SK-N-MC (cell line): ENCODE data around the gene HSD11B2.

Experiments
- DNase-seq: peaks from one replicate; pipeline ENCODE4 v3.0.0-alpha.2; 2011; ENCODE audit warnings: low read depth, low spot score
- H3K27ac ChIP-seq: fragments of 200-600 bp; sonication (generic); 2 replicates; pipeline ENCODE4 v1.5.1; 2016; ENCODE audit warnings: mixed run types
- H3K36me3 ChIP-seq: fragments of 200-600 bp; sonication (generic); 2 replicates; pipeline ENCODE4 v1.6.1; 2017; ENCODE audit warnings: antibody characterized with exemption, low read length, mixed read lengths; ENCODE audit not compliant: insufficient read depth
- H3K4me3 ChIP-seq: fragments of 200-600 bp; sonication (generic); 2 replicates; pipeline ENCODE4 v1.5.1; 2016
- H3K9ac ChIP-seq: fragments of 200-600 bp; sonication (generic); 2 replicates; pipeline ENCODE4 v1.8.0; 2017; ENCODE audit warnings: mixed run types, mixed read lengths; ENCODE audit not compliant: insufficient read length
- H3K9me3 ChIP-seq: fragments of 200-600 bp; sonication (generic); 2 replicates; pipeline ENCODE4 v1.6.1; 2017; ENCODE audit warnings: low read depth, mild to moderate bottlenecking, antibody characterized with exemption, low read length, moderate library complexity, mixed read lengths
- EZH2 ChIP-seq: fragments of 200-600 bp; sonication (generic); IDR thresholded peaks from one replicate; pipeline ENCODE4 v1.6.1; 2017; ENCODE audit warnings: antibody characterized with exemption
- FOXP2 ChIP-seq: optimal IDR thresholded peaks from 2 replicates; pipeline ENCODE3; 2011; ENCODE audit warnings: mild to moderate bottlenecking, moderate library complexity; ENCODE audit not compliant: insufficient read depth; ENCODE audit errors: extremely low read length, control extremely low read depth
- POLR2AphosphoS5 ChIP-seq: IDR thresholded peaks from 2 replicates; pipeline ENCODE4 v1.6.1; 2012; ENCODE audit warnings: mild to moderate bottlenecking, low read depth, low read length, borderline replicate concordance

HSD11B2 gene

GRCh38 chr16:67451061-67451703 lies 20.3 kb downstream of the HSD11B2 start:
- no peak for TF ChIP-seq FOXP2
- TF ChIP-seq EZH2 = no peak
- no peak for TF ChIP-seq POLR2AphosphoS5
- no peaks in the 10 kb centered on the region for H3K9me3 ChIP-seq
- H3K9ac ChIP-seq = no peak overlapping the region
- H3K27ac ChIP-seq = no peak overlapping the region
- DNase-seq = no peak
- H3K4me3 ChIP-seq = no peak overlapping the region
- H3K36me3 ChIP-seq = no peaks in the 10 kb centered on the region

GRCh38 chr16:67451704-67452435 lies 20.9 kb downstream of the HSD11B2 start:
- no peak overlapping the region for H3K27ac ChIP-seq
- H3K36me3 ChIP-seq = no peaks in the 10 kb centered on the region
- no peak for DNase-seq
- no peak overlapping the region for H3K9ac ChIP-seq
- H3K9me3 ChIP-seq = no peaks in the 10 kb centered on the region
- TF ChIP-seq POLR2AphosphoS5 = no peak
- no peak for TF ChIP-seq EZH2
- no peak overlapping the region for H3K4me3 ChIP-seq

- no peaks in the 10 kb centered on the region for H3K9me3 ChIP-seq
- no peak for TF ChIP-seq POLR2AphosphoS5
- no peak for TF ChIP-seq EZH2
- TF ChIP-seq FOXP2 = no peak
- no peak overlapping the region for H3K27ac ChIP-seq
- H3K36me3 ChIP-seq = no peaks in the 10 kb centered on the region
- H3K9ac ChIP-seq = no peak overlapping the region
- no peak for DNase-seq
- no peak overlapping the region for H3K4me3 ChIP-seq
These were observed 23.2 kb downstream of the HSD11B2 start for GRCh38 chr16:67454104-67454503.

GRCh38 chr16:67454852-67455251 lies 23.9 kb downstream of the HSD11B2 start:
- no peak for DNase-seq
- Histone ChIP-seq H3K9me3 (no peaks in the 10 kb centered on the region), H3K27ac (no peak overlapping the region), H3K9ac (no peak overlapping the region), H3K4me3 (no peak overlapping the region), H3K36me3 (no peaks in the 10 kb centered on the region)
- TF ChIP-seq POLR2AphosphoS5 = no peak
- no peak for TF ChIP-seq EZH2
- TF ChIP-seq FOXP2 = no peak

GRCh38 chr16:67456391-67457081 lies 25.6 kb downstream of the HSD11B2 start:
- DNase-seq = no peak
- H3K9ac ChIP-seq = no peak overlapping the region
- TF ChIP-seq POLR2AphosphoS5 = no peak
- no peak for TF ChIP-seq FOXP2
- no peak for TF ChIP-seq EZH2
- no peaks in the 10 kb centered on the region for H3K36me3 ChIP-seq
- no peaks in the 10 kb centered on the region for H3K9me3 ChIP-seq
- H3K27ac ChIP-seq = no peak overlapping the region
- H3K4me3 ChIP-seq = no peak overlapping the region

GRCh38 chr16:67457611-67458010 lies 26.7 kb downstream of the HSD11B2 start:
- Histone ChIP-seq H3K4me3 (no peak overlapping the region), H3K9me3 (no peaks in the 10 kb centered on the region), H3K27ac (no peak overlapping the region; the same call in 1 of the 2 replicates), H3K9ac (no peak overlapping the region), H3K36me3 (no peaks in the 10 kb centered on the region)
- DNase-seq = no peak
- TF ChIP-seq POLR2AphosphoS5 (no peak), FOXP2 (no peak), EZH2 (no peak)

- Histone ChIP-seq H3K9me3 (no peaks in the 10 kb centered on the region), H3K27ac (no peak overlapping the region; the same call in 1 of the 2 replicates), H3K4me3 (no peak overlapping the region), H3K36me3 (no peaks in the 10 kb centered on the region), H3K9ac (no peak overlapping the region)
- no peak for DNase-seq
- TF ChIP-seq POLR2AphosphoS5 (no peak), FOXP2 (no peak)
These were observed 27.3 kb downstream of the HSD11B2 start for GRCh38 chr16:67458121-67458641.

- no peak for DNase-seq
- no peaks in the 10 kb centered on the region for H3K9me3 ChIP-seq
- H3K27ac ChIP-seq = no peak overlapping the region
- no peak overlapping the region for H3K4me3 ChIP-seq
- no peak for TF ChIP-seq FOXP2
- TF ChIP-seq EZH2 = no peak
- no peak for TF ChIP-seq POLR2AphosphoS5
- H3K36me3 ChIP-seq = no peaks in the 10 kb centered on the region
- no peak overlapping the region for H3K9ac ChIP-seq
These were observed 28.3 kb downstream of the HSD11B2 start for GRCh38 chr16:67459066-67459860.
